IMR-90 (cell line): ENCODE data around the gene RHOU. TPM values are rescaled to one million over a fixed set of nuclear protein-coding genes. Genes with fewer than 3 reads are reported as not detected.

Source experiments
- ATAC-seq: fragments of 200-7000 bp; cut with Tn5 transposase; 2 replicates; pipeline ENCODE4 v1.9.1; 2020; ENCODE audit warnings: low read depth, mild to moderate bottlenecking, moderate library complexity
- BruUV-seq: library from RNA; stranded (reverse); fragments of 400-500 nt; replicated peaks from 2 replicates; lab custom pipeline; 2021; lab: Mats Ljungman, UMichigan
- CTCF ChIA-PET: fragments of 300-600 bp; formaldehyde crosslinking; extraction: SDS; loops from one replicate; lab custom pipeline; 2021; ENCODE audit warnings: antibody characterized with exemption; lab: Yijun Ruan, JAX
- POLR2A ChIA-PET: fragments of 300-600 bp; sonication (Branson Sonifier 250); formaldehyde crosslinking; loops from one replicate; lab custom pipeline; 2022; ENCODE audit warnings: antibody characterized with exemption; ENCODE audit not compliant: unreplicated experiment; lab: Charles Lee
- DNase-seq: peaks from one replicate; pipeline ENCODE4 v3.0.0; 2013
- H2AFZ ChIP-seq: replicated peaks from 2 replicates; pipeline ENCODE3; 2013; ENCODE audit warnings: low read length, mild to moderate bottlenecking; ENCODE audit not compliant: poor library complexity
- H2AK5ac ChIP-seq: 2 replicates; pipeline ENCODE4 v1.6.1; 2013; ENCODE audit warnings: low read depth, low read length, inconsistent platforms
- H2AK9ac ChIP-seq: replicated peaks from 2 replicates; pipeline ENCODE3; 2013; ENCODE audit warnings: mild to moderate bottlenecking, low read depth, low read length, moderate library complexity; ENCODE audit not compliant: poor library complexity
- H2BK120ac ChIP-seq: 2 replicates; pipeline ENCODE4 v1.6.1; 2013; ENCODE audit warnings: low read depth, low read length, inconsistent platforms
- H2BK15ac ChIP-seq: 3 replicates; pipeline ENCODE4 v1.6.1; 2013; ENCODE audit warnings: low read depth, low read length, inconsistent platforms
- H2BK20ac ChIP-seq: 2 replicates; pipeline ENCODE4 v1.6.1; 2013; ENCODE audit warnings: low read depth, mild to moderate bottlenecking, inconsistent platforms, low read length, moderate library complexity
- H2BK5ac ChIP-seq: 2 replicates; pipeline ENCODE4 v1.6.1; 2013; ENCODE audit warnings: mild to moderate bottlenecking, low read depth, low read length, inconsistent platforms; ENCODE audit not compliant: poor library complexity, severe bottlenecking
- H3K14ac ChIP-seq: replicated peaks from 2 replicates; pipeline ENCODE4 v1.6.1; 2013; ENCODE audit warnings: low read depth, low read length, inconsistent platforms
- H3K18ac ChIP-seq: 2 replicates; pipeline ENCODE4 v1.6.1; 2013; ENCODE audit warnings: low read depth, low read length, control low read depth
- H3K23ac ChIP-seq: 2 replicates; pipeline ENCODE4 v1.6.1; 2013; ENCODE audit warnings: low read depth, low read length, inconsistent platforms
- H3K27ac ChIP-seq: 2 replicates; pipeline ENCODE4 v1.5.1; 2013; ENCODE audit warnings: mild to moderate bottlenecking, control low read depth, low read length; ENCODE audit not compliant: insufficient read depth
- H3K27me3 ChIP-seq: 2 replicates; pipeline ENCODE4 v1.6.1; 2013; ENCODE audit warnings: low read length; ENCODE audit not compliant: control insufficient read depth, insufficient read depth
- H3K36me3 ChIP-seq: 2 replicates; pipeline ENCODE4 v1.6.1; 2013; ENCODE audit warnings: low read length, mixed read lengths; ENCODE audit not compliant: control insufficient read depth, insufficient read depth
- H3K4ac ChIP-seq: 2 replicates; pipeline ENCODE4 v1.6.1; 2013; ENCODE audit warnings: low read depth, low read length, inconsistent platforms
- H3K4me1 ChIP-seq: 2 replicates; pipeline ENCODE4 v1.6.1; 2013; ENCODE audit warnings: low read length, mixed read lengths; ENCODE audit not compliant: control insufficient read depth, insufficient read depth
- H3K4me2 ChIP-seq: 2 replicates; pipeline ENCODE4 v1.6.1; 2013; ENCODE audit warnings: low read depth, mild to moderate bottlenecking, control low read depth, low read length, moderate library complexity
- H3K4me3 ChIP-seq: 2 replicates; pipeline ENCODE4 v1.5.1; 2013; ENCODE audit warnings: low read depth, mild to moderate bottlenecking, control low read depth, low read length, moderate library complexity; ENCODE audit not compliant: insufficient read depth
- H3K56ac ChIP-seq: 2 replicates; pipeline ENCODE4 v1.6.1; 2013; ENCODE audit warnings: low read length, inconsistent platforms; ENCODE audit not compliant: insufficient read depth; ENCODE audit errors: extremely low read depth
- H3K79me1 ChIP-seq, 2 experiments: 2 replicates each; pipeline ENCODE4 v1.6.1; 2013; ENCODE audit warnings: low read length in 2 of 2, inconsistent platforms in 1 of 2, low read depth in 1 of 2
- H3K9ac ChIP-seq: 2 replicates; pipeline ENCODE4 v1.6.1; 2013; ENCODE audit warnings: low read depth, low read length, control low read depth
- H3K9me1 ChIP-seq: 2 replicates; pipeline ENCODE4 v1.6.1; 2013; ENCODE audit warnings: low read length, inconsistent platforms; ENCODE audit not compliant: insufficient read depth
- H3K9me3 ChIP-seq: 2 replicates; pipeline ENCODE4 v1.6.1; 2013; ENCODE audit warnings: low read length; ENCODE audit not compliant: control insufficient read depth, insufficient read depth
- H4K20me1 ChIP-seq: 2 replicates; pipeline ENCODE4 v1.6.1; 2013; ENCODE audit warnings: low read length, inconsistent platforms; ENCODE audit not compliant: insufficient read depth
- H4K5ac ChIP-seq: 2 replicates; pipeline ENCODE4 v1.6.1; 2013; ENCODE audit warnings: mild to moderate bottlenecking, low read depth, low read length, control low read depth
- H4K8ac ChIP-seq, 2 experiments: 2 replicates each; pipeline ENCODE4 v1.6.1; 2013; ENCODE audit warnings: low read depth in 2 of 2, low read length in 2 of 2, control low read depth in 1 of 2, inconsistent platforms in 1 of 2
- H4K91ac ChIP-seq: 2 replicates; pipeline ENCODE4 v1.6.1; 2013; ENCODE audit warnings: low read depth, low read length, inconsistent platforms; ENCODE audit not compliant: insufficient read depth
- CEBPB ChIP-seq: IDR thresholded peaks from 2 replicates; pipeline ENCODE4 v1.6.1; 2012; ENCODE audit warnings: low read depth, low read length, improper control_type of control experiment
- POLR2A ChIP-seq: IDR thresholded peaks from 2 replicates; pipeline ENCODE4 v1.6.1; 2012; ENCODE audit warnings: mild to moderate bottlenecking, low read depth, low read length
- RCOR1 ChIP-seq: IDR thresholded peaks from 2 replicates; pipeline ENCODE4 v1.6.1; 2012; ENCODE audit warnings: mild to moderate bottlenecking, low read length, improper control_type of control experiment; ENCODE audit not compliant: insufficient replicate concordance
- WGBS, 2 experiments: methylation state at CpG; one replicate each; pipeline versions ENCODE4 v1.1.5 to v1.1.7; 2013; ENCODE audit warnings: missing lambda C conversion rate in 2 of 2; ENCODE audit not compliant: insufficient read length in 1 of 2; ENCODE audit errors: extremely low coverage in 2 of 2; 5-methylcytosine and 5-hydroxymethylcytosine counted together
- dilution Hi-C: fragments of 300-500 bp; cut with HindIII; formaldehyde crosslinking; loops from one replicate; pipeline ENCODE4 v1.14.3; 2018; ENCODE audit warnings: low sequenced_read_pairs; ENCODE audit not compliant: unreplicated experiment
- in situ Hi-C: fragments of 300-500 bp; cut with MboI; formaldehyde crosslinking; loops from 3 replicates; pipeline ENCODE4 v1.14.3; 2019; ENCODE audit warnings: low sequenced_read_pairs, inconsistent platforms, mixed read lengths
- intact Hi-C: fragments of 100-400 bp; cut with micrococcal nuclease; formaldehyde crosslinking; loops from 2 replicates; pipeline ENCODE4 v1.10.0; 2022
- polyA plus RNA-seq, 3 experiments: library from polyadenylated mRNA; depleted of rRNA; stranded (reverse); fragments of >200 nt; gene quantifications; 2 replicates each; pipeline ENCODE4 v1.2.3, GENCODE V29; 2012; ENCODE audit warnings: low replicate concordance in 1 of 3
- total RNA-seq: library from RNA; depleted of rRNA; stranded (reverse); fragments of >200 nt; gene quantifications from 2 replicates; pipeline ENCODE4 v1.2.3, GENCODE V29; 2012

The RHOU gene
- total and polyA plus RNA-seq, 2 of the 4 experiments (the other 2 are of a cell fraction) = 0.44 to 0.72 TPM

- no peak overlapping the region for H2BK20ac ChIP-seq
- in situ Hi-C loops = no loop called here
- H3K14ac ChIP-seq = no peak overlapping the region
- dilution Hi-C loops = no loop called here
- H3K27me3 ChIP-seq = peaks cover 51% of the 10 kb centered on the region
- no peak overlapping the region for H3K18ac ChIP-seq
- no peaks in the 10 kb centered on the region for H3K79me1 ChIP-seq
- ChIA-PET POLR2A (no interaction called here), CTCF (no interaction called here)
- no peak overlapping the region for H3K4ac ChIP-seq
- no TSS peak for BruUV-seq
- no peak overlapping the region for H3K9ac ChIP-seq
- no peak overlapping the region for H4K8ac ChIP-seq
- H4K91ac ChIP-seq = no peak overlapping the region
- H2AK9ac ChIP-seq = no peak overlapping the region
- no peak overlapping the region for H2AK5ac ChIP-seq
- no peaks in the 10 kb centered on the region for H4K20me1 ChIP-seq
- no peak overlapping the region for H4K5ac ChIP-seq
- no peak overlapping the region for H2BK15ac ChIP-seq
- H3K9me3 ChIP-seq = no peaks in the 10 kb centered on the region; the same call in 1 of the 2 replicates
- intact Hi-C loops = no loop called here
- H3K4me2 ChIP-seq = no peak overlapping the region
- WGBS, 2 experiments = 67% methylated on average over 3 of the region's 3 CpGs; no CpG with 5 or more reads in 1 of the 2 experiments
- TF ChIP-seq CEBPB = no peak
- TF ChIP-seq POLR2A = no peak
- no peak for TF ChIP-seq RCOR1
- H3K4me1 ChIP-seq = no peaks in the 10 kb centered on the region
- H2BK120ac ChIP-seq = no peak overlapping the region
- no peak overlapping the region for H2BK5ac ChIP-seq
- H3K23ac ChIP-seq = no peak overlapping the region
- no peak for ATAC-seq
- no peak overlapping the region for H3K4me3 ChIP-seq
- H3K36me3 ChIP-seq = no peaks in the 10 kb centered on the region
- H3K9me1 ChIP-seq = no peaks in the 10 kb centered on the region
- no peak for DNase-seq
- H3K27ac ChIP-seq = no peak overlapping the region
- H2AFZ ChIP-seq = no peak overlapping the region
- no peak overlapping the region for H3K56ac ChIP-seq
Measured at GRCh38 chr1:228755800-228756199, 20.5 kb downstream of the RHOU start.
